Skeletal muscle satellite cell (primary cell): Measurements from ENCODE around the gene PLA2G4C. TPM values are rescaled to one million over a fixed set of nuclear protein-coding genes. Genes with fewer than 3 reads are reported as not detected.

Source experiments
- H3K27me3 ChIP-seq: 2 replicates; pipeline ENCODE4 v1.7.0; 2013; ENCODE audit warnings: low read length; ENCODE audit not compliant: control insufficient read depth, insufficient read depth
- H3K36me3 ChIP-seq: 2 replicates; pipeline ENCODE4 v1.7.0; 2013; ENCODE audit warnings: mild to moderate bottlenecking, control low read depth, low read length; ENCODE audit not compliant: insufficient read depth
- H3K4me1 ChIP-seq: 2 replicates; pipeline ENCODE4 v1.7.0; 2013; ENCODE audit warnings: low read length; ENCODE audit not compliant: control insufficient read depth, insufficient read depth
- H3K4me2 ChIP-seq: 2 replicates; pipeline ENCODE4 v1.7.0; 2013; ENCODE audit warnings: mild to moderate bottlenecking, low read length
- H3K4me3 ChIP-seq: 2 replicates; pipeline ENCODE4 v1.7.0; 2013; ENCODE audit warnings: low read length
- H3K9ac ChIP-seq: 2 replicates; pipeline ENCODE4 v1.7.0; 2013; ENCODE audit warnings: mild to moderate bottlenecking, low read depth, low read length, moderate library complexity
- H3K9me3 ChIP-seq: replicated peaks from 2 replicates; pipeline ENCODE4 v1.7.0; 2013; ENCODE audit warnings: mild to moderate bottlenecking, control low read depth, low read length
- total RNA-seq: library from RNA; depleted of rRNA; stranded (reverse); fragments of >200 nt; gene quantifications from 2 replicates; pipeline ENCODE4 v1.2.3, GENCODE V29; 2012; rRNA removed

Gene PLA2G4C
- 4.3 and 13.3 TPM in 2 replicates for total RNA-seq

GRCh38 chr19:48110350-48110966 lies at the start of gene PLA2G4C:
Gene PLA2G4C, minus strand, starts transcription at chr19:48110817. Its CDS starts 4,288 bp downstream, at chr19:48106529.
- Histone ChIP-seq H3K9me3 (no peaks in the 10 kb centered on the region), H3K4me1 (peaks cover 13% of the 10 kb centered on the region), H3K4me2 (peak within 1 kb of the TSS; percentile 99), H3K36me3 (peaks cover 2% of the 10 kb centered on the region), H3K9ac (peak within 1 kb of the TSS; percentile 96), H3K4me3 (peak within 1 kb of the TSS; percentile 89), H3K27me3 (no peaks in the 10 kb centered on the region)

GRCh38 chr19:48158210-48158790 lies 47.7 kb upstream of the PLA2G4C start:
- H3K9ac ChIP-seq = no peak overlapping the region
- no peak overlapping the region for H3K4me3 ChIP-seq
- peaks cover 17% of the 10 kb centered on the region for H3K36me3 ChIP-seq
- no peaks in the 10 kb centered on the region for H3K4me1 ChIP-seq
- no peak overlapping the region for H3K4me2 ChIP-seq
- no peaks in the 10 kb centered on the region for H3K9me3 ChIP-seq
- no peaks in the 10 kb centered on the region for H3K27me3 ChIP-seq

- Histone ChIP-seq H3K9ac (no peak overlapping the region), H3K27me3 (no peaks in the 10 kb centered on the region), H3K4me1 (no peaks in the 10 kb centered on the region), H3K36me3 (peaks cover 14% of the 10 kb centered on the region), H3K4me2 (no peak overlapping the region), H3K4me3 (no peak overlapping the region), H3K9me3 (no peaks in the 10 kb centered on the region)
Observed at GRCh38 chr19:48154003-48154402, 43.4 kb upstream of the PLA2G4C start.

GRCh38 chr19:48152551-48152950 lies 41.9 kb upstream of the PLA2G4C start:
- H3K4me2 ChIP-seq = no peak overlapping the region
- no peaks in the 10 kb centered on the region for H3K4me1 ChIP-seq
- no peak overlapping the region for H3K9ac ChIP-seq
- H3K4me3 ChIP-seq = no peak overlapping the region
- no peaks in the 10 kb centered on the region for H3K9me3 ChIP-seq
- H3K27me3 ChIP-seq = no peaks in the 10 kb centered on the region
- H3K36me3 ChIP-seq = peaks cover 5% of the 10 kb centered on the region

- peaks cover 5% of the 10 kb centered on the region for H3K36me3 ChIP-seq
- H3K4me3 ChIP-seq = no peak overlapping the region
- no peaks in the 10 kb centered on the region for H3K9me3 ChIP-seq
- no peak overlapping the region for H3K4me2 ChIP-seq
- no peak overlapping the region for H3K9ac ChIP-seq
- no peaks in the 10 kb centered on the region for H3K4me1 ChIP-seq
- no peaks in the 10 kb centered on the region for H3K27me3 ChIP-seq
Observed at GRCh38 chr19:48149430-48149829, 38.8 kb upstream of the PLA2G4C start.

GRCh38 chr19:48148576-48148975 lies 38.0 kb upstream of the PLA2G4C start:
- no peak overlapping the region for H3K4me3 ChIP-seq
- H3K4me2 ChIP-seq = no peak overlapping the region
- H3K9me3 ChIP-seq = no peaks in the 10 kb centered on the region
- H3K36me3 ChIP-seq = peaks cover 5% of the 10 kb centered on the region
- no peak overlapping the region for H3K9ac ChIP-seq
- H3K4me1 ChIP-seq = no peaks in the 10 kb centered on the region
- no peaks in the 10 kb centered on the region for H3K27me3 ChIP-seq

- Histone ChIP-seq H3K9me3 (no peaks in the 10 kb centered on the region), H3K4me2 (no peak overlapping the region), H3K36me3 (peaks cover 5% of the 10 kb centered on the region), H3K9ac (no peak overlapping the region), H3K4me1 (no peaks in the 10 kb centered on the region), H3K27me3 (no peaks in the 10 kb centered on the region), H3K4me3 (no peak overlapping the region)
Observed at GRCh38 chr19:48147597-48148175, 37.1 kb upstream of the PLA2G4C start.

GRCh38 chr19:48139053-48139452 lies 28.4 kb upstream of the PLA2G4C start:
- H3K27me3 ChIP-seq = no peaks in the 10 kb centered on the region
- no peak overlapping the region for H3K4me2 ChIP-seq
- H3K4me1 ChIP-seq = no peaks in the 10 kb centered on the region
- H3K4me3 ChIP-seq = no peak overlapping the region
- no peaks in the 10 kb centered on the region for H3K9me3 ChIP-seq
- H3K36me3 ChIP-seq = no peaks in the 10 kb centered on the region
- no peak overlapping the region for H3K9ac ChIP-seq

GRCh38 chr19:48137411-48137810 lies 26.8 kb upstream of the PLA2G4C start:
- H3K4me1 ChIP-seq = no peaks in the 10 kb centered on the region
- H3K4me2 ChIP-seq = no peak overlapping the region
- no peaks in the 10 kb centered on the region for H3K9me3 ChIP-seq
- no peaks in the 10 kb centered on the region for H3K36me3 ChIP-seq
- H3K27me3 ChIP-seq = no peaks in the 10 kb centered on the region
- H3K4me3 ChIP-seq = no peak overlapping the region
- no peak overlapping the region for H3K9ac ChIP-seq

- H3K4me2 ChIP-seq = no peak overlapping the region
- H3K4me3 ChIP-seq = no peak overlapping the region
- H3K4me1 ChIP-seq = no peaks in the 10 kb centered on the region
- H3K9me3 ChIP-seq = no peaks in the 10 kb centered on the region
- H3K36me3 ChIP-seq = no peaks in the 10 kb centered on the region
- H3K27me3 ChIP-seq = no peaks in the 10 kb centered on the region
- no peak overlapping the region for H3K9ac ChIP-seq
Observed at GRCh38 chr19:48136547-48136946, 25.9 kb upstream of the PLA2G4C start.

- Histone ChIP-seq H3K36me3 (peaks cover 5% of the 10 kb centered on the region), H3K4me1 (no peaks in the 10 kb centered on the region), H3K4me3 (no peak overlapping the region), H3K27me3 (no peaks in the 10 kb centered on the region), H3K9me3 (no peaks in the 10 kb centered on the region), H3K9ac (no peak overlapping the region), H3K4me2 (no peak overlapping the region)
Observed at GRCh38 chr19:48135411-48135810, 24.8 kb upstream of the PLA2G4C start.

- Histone ChIP-seq H3K27me3 (no peaks in the 10 kb centered on the region), H3K4me1 (no peaks in the 10 kb centered on the region), H3K36me3 (peaks cover 5% of the 10 kb centered on the region), H3K4me2 (no peak overlapping the region), H3K9me3 (no peaks in the 10 kb centered on the region), H3K9ac (no peak overlapping the region), H3K4me3 (no peak overlapping the region)
Observed at GRCh38 chr19:48133094-48133493, 22.5 kb upstream of the PLA2G4C start.
